HG02870 (cell line): Measurements from ENCODE around the gene ZCCHC10.

ENCODE experiments used
- ATAC-seq: cut with Tn5 transposase; IDR thresholded peaks from one replicate; pipeline ENCODE4 v1.9.1; 2021; ENCODE audit warnings: mild to moderate bottlenecking, moderate library complexity; ENCODE audit not compliant: unreplicated experiment

ZCCHC10 gene

DNA sequence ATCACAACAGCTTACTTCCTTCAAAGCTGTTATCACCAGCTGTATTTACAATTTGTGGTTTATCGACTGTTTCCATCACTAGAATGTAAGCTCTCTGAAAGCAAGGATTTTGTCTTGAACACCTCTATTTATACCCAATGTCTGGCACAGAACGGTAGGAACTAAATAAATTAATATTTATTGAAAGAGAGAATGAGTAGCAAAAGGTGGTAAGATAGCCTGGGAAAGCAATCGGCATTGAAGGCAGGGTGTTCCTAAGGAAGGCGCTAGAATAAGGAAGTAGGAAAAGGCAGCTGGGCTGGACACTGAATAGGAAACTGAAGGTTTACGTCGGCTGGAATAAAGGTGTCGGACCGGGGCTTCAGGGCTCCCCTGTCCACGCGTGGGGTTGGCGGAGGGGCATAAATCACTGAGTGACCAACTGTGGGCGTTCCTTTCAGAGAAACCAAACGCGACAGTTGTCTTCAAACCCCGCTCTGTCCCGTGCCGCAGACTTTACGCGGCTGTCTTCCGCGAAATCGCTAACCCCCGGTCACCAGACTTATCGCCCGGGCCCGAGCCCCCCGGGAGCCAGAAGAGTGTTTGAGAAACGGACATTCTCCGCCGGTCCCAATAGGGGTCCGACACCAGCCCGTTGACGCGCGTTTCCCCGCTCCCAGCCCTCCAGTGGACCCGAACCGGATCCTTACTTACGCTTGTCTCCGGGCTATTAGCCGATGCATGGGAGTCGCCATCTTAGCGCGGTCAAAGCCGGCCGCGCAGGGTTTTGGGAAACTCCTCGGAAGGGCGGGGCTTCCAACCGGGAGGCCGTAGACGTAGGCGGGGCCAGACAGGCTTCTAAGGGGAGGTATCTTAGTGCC, at the start of gene ZCCHC10:
Gene ZCCHC10, minus strand, starts transcription at position 746 of the 860 bp plus-strand sequence. Its CDS starts 12 bp downstream, at position 734.
- ATAC-seq, result peak; percentile 93

DNA sequence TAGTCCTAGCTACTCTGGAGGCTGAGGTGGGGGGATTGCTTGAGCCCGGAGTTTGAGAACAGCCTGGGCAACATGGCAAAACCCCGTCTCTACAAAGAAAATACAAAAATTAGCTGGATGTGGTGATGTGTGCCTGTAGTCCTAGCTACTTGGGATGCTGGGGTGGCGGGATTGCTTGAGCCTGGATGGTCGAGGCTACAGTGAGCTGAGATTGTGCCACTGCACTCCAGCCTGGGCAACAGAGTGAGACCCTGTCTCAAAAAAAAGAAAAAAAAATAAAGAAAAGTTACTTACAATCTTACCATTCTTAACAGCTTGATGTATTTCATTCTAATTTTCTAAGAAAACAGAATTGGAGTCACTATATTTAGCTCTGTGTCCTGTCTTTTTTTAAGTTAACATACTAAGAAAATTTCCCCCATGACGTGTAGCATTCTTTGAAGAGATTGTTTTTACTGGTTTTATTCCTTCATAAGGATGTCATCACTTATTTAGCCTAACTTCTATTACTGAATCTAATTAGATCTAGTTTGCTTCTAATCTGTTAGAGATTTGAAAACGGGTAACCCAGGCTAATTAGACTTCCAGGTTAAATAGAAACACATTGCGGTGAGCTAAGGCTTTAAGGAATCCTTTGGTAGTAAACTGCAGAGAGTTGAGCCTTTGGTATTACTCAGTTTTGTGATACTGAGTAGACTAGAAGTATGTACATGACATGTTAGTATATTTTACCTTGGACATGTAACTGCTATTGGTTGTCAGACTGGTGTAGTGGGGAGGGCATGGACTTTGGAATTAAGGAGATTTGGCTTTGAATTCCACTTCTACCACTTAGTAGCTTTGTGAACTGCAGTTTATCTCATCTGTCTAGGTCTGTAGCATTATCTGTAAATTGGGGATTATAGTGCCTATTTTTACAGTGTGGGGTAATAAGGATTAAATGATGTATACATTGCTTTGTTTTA, 49.5 kb upstream of the ZCCHC10 start:
- no peak for ATAC-seq

DNA sequence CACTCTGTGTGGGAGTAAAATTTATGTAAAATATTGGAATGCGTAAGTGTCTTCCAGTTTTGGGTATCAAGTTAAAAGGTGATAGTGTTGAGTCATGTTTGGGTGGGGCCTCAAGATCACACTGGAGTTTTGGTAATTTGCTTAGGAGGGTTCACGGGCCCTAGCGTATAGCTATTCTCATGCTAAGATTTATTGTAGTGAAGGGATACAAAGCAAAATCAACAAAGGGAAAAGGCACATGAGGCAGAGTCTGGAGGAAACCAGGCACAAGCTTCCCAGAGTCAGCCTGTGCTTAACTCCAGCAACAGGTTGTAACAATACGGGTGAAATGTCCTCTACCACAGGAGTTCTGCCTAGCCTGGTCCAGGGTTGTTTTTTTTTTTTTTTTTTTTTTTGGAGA, 45.7 kb upstream of the ZCCHC10 start:
- ATAC-seq, result no peak

DNA sequence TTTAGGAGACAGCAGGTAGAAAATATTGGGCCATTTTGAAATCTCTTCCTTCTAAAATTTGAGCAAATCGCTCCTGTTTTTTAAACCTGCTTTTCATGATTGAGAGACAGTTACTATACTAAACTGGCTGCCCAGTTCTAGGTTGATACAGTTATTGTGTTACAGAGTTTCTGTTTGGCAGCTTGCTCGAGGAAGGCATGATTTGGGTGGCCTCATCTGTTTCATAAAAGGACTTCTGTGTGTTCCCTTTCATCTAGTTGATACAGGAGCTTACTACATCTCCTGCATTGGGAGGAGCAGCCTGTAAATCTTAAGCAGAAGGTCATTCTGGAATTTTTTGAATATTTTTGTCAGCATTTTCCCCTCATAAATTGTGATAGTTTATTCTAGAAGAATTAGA, 39.7 kb upstream of the ZCCHC10 start:
- no peak for ATAC-seq

DNA sequence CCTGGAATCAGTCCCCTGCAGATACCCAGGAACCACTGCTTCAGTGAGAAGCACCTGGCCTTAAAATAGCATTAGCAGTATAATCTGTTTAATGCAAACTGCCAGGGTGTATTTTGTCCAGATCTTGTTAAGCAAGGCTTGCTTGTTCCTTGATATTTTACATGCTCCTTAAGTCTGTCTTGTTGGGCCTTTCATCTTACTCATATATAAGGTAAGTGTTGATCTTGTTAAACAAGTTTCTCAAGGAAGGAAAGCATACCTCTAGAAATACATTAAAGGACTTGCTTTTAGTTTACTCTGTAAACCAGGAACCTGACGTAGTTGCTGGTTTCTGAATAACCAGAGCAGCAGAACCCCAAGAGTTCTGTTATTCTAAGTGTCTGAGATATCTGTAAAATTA, 39.1 kb upstream of the ZCCHC10 start:
- ATAC-seq, result no peak

DNA sequence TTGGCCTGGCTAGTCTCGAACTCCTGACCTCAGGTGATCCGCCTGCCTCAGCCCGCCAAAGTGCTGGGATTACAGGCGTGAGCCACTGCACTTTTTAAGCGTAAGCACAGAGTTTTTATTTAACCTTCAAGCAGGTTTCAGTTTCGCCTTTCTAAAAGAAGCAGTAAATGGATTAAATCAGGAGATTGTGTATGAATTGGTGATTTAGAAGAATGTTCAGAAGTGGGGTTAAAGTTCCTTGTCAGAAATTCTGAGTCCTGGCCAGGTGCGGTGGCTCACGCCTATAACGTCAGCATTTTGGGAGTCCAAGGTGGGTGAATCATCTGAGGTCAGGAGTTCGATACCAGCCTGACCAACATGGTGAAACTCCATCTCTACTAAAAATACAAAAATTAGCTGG, 37.6 kb upstream of the ZCCHC10 start:
- no peak for ATAC-seq

DNA sequence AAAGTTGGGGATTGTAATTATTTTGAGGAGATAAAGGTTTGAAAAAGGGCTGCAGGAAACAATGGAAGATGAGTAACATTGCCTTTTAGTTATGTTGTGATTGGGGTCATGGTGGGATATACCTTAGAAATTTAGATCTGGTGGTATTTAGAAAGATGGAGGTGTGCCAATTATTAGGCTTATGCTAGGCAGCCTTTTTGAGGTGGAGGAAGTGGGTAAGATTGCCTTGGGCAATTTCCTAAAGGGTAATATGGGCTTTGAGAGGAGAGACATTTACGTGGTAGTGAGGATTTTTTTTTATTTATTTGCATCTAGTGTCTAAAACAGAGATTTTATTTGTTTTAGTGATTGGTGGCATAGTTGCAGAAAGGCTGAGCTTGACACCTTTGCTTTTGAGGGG, 35.9 kb upstream of the ZCCHC10 start:
- no peak for ATAC-seq

DNA sequence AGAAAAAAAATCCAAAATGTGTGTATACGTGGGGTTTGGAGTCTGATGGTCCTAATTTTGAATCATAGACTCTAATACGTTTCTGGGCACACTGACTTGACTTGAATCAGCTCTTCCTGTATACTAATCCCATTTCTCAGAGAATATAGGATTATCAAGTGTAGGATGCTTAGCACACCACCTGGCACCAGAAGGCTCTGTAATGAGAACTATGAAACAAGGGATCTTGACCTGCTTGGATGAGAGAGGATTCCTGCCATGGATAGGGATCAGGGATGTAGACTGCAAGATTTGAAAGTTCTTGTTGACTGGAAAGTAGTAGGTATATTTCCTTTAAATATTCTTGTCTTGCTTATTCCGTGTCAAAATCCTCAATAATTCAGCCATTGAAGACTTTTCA, 33.3 kb upstream of the ZCCHC10 start:
- ATAC-seq, result no peak

DNA sequence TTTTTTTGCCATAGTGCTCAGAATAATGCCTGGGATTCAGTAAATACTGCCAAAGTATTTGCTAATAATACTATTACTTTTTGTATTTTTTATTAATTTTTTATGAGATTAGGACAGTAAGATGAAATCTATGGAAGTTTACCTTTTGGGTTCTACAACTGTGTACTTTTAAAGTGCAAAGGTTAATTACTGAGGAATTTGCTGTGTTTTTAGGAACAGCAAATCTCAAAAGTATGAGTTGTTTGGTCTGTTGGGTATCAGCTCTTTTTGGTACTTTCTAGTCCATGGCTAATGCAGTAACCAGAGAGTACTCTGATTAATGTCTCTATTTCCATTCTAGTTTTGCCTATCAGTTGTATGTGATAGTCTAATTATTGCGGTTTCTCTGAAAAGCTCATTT, 30.5 kb upstream of the ZCCHC10 start:
- ATAC-seq, result no peak

DNA sequence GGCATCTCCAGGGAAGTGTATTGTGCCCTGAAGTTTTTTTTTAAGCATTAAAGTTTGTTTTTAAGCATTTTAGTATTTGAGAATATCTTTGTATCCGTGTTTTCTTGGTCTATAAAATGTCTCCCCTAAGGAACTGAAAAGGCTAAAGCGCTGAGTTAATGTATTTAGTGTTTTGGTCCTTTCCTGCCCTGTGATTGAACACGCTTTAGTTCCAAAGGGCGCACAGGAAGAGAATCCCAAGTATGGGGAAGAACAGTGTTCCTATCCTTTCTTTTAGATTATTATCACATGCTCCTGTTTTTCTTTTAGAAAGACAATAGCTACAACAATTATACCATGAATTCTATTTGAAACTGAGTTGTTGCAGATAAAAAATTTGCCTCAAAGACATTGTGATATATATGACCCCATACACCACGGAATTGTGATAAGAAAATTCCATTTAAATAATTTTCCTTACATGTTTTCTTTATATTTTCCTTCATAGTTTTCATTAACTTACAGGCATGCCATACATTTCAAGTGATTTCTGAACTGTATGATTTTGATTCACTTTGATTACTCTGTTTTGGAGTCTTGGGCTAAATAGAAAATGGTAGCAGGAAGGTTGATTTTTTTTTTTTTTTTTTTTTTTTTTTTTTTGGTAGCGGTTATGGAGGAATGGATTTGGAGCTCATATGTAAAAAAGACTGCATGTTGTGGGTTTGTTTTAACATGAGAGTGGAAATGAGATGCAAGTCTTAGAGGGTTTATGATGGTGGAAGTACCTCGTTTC, 28.5 kb upstream of the ZCCHC10 start:
- ATAC-seq, result no peak

DNA sequence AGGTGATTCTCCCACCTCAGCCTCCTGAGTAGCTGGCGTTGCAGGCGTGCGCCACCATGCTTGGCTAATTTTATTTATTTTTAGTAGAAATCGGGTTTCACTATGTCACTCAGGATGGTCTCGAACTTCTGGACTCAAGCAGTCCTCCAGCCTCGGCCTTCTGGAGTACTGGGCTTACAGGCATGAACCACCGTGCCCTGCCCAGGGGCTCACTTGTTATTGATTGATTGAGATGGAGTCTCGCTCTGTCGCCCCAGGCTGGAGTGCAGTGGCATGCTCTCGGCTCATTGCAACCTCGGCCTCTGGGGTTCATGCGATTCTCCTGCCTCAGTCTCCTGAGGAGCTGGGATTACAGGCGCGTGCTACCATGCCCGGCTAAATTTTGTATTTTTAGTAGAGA, 27.1 kb upstream of the ZCCHC10 start:
- ATAC-seq, result no peak

DNA sequence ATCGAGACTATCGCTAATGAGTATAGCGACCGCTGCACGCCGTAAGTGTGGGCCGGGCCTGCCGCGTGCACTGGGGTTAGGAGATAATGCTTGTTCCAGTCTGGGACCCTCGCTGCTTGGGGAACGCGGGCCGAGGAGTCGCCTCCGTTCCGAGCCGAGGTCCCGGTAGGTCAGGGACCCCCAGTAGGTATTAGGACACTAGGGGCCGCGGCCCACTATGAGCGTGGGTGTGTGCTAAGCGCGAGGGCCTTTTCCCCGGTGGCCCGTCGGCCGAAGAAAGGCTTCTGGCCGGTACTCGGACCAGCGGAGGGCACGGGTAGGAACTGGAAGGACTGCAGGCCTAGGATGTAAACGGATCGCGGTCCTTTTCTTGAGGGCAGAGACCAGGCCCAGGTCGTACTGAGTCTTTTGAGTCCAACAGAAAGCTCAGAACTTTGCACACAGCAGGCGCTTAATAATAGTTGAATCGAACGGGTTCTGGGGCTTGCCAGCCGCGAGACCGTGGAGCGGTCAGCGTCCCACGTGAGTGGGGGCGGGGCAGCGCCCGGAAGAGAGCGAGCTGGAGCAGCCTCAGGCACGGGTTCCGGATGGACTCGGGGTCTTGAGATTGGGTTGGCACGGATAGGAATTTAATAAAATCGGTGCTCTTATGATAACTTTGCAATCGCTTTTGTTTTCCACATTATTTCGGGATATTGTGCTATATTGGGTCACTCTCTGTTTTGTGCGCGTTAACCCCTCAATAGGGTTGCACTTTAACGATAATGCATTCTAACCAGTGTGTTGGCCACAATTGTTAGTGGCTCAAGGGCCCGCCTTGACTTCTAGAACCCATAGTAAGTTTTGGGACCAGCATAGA, 26.2 kb upstream of the ZCCHC10 start:
- ATAC-seq, result peak; percentile 14

DNA sequence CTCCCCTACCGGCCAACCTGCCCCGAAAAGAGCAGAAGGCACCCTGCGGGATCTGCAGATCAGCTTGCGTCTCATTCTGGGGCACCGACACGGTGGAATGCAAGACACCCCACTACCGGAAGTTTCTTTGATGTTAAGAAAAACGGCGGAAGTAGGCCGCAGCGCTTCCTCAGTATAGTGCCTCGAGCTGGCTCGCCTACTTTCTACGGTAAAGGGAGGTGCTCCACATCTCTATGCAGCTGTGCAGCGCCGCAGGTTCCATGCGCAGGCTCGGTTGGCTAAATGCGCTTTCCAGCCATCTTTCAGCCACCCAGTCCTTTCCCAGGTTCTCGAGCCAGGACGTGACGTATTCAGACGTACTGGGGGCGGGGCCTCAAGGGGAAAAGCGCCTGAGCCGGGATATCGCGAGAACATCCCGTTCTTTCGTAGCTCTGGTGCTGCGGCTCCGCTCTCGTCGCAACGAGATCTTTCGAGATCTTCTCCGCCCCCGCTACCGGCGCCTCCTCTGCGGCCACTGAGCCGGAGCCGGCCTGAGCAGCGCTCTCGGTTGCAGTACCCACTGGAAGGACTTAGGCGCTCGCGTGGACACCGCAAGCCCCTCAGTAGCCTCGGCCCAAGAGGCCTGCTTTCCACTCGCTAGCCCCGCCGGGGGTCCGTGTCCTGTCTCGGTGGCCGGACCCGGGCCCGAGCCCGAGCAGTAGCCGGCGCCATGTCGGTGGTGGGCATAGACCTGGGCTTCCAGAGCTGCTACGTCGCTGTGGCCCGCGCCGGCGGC, 25.4 kb upstream of the ZCCHC10 start, which contains the start of gene HSPA4:
Gene HSPA4, plus strand, starts transcription at position 472 of the 775 bp plus-strand sequence. Its CDS starts 238 bp downstream, at position 710.
- ATAC-seq, result peak; percentile 83

DNA sequence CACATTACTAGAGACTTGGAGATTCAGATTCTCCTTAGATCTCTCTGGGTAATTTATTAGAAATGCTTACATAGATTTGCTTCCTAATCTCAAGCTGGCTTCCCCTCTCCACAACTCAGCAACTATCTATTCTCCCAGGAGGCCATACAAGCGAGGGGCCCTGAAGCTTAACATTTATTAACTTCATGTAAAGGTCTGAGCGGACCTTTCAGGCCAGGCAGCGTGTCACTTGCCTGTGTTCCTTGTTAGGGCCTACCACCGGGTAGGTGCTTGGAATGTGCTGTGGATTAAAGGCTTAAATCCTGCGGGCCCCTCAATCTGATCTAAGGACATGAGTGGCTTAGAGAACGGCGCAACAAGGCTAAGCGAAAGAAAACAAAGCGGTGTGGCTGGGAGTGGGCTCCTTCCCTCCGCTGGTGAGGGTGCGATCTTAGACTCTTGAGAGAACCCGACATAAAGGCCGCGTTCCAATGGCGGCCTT, 24.8 kb upstream of the ZCCHC10 start:
- peak; percentile 1 for ATAC-seq

DNA sequence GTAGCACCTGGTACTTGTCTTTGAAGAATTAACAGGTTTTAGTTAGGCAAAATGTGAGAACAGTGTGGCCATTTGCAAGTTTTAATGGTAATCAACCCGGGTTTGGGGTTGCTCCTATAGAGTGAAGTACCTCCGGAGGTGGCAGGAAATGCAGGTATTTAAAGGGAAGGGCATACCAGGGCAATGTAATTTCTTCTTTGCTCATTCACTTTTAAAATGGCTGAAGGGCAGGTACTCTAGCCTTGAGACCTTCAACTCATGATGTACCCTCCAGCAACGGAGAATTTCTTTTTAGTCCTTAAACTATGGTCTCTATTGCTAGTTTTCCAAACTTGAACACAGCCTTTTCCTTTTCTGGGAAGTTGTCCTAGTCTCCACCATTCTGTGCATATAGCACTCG, 24.2 kb upstream of the ZCCHC10 start:
- ATAC-seq, result no peak

DNA sequence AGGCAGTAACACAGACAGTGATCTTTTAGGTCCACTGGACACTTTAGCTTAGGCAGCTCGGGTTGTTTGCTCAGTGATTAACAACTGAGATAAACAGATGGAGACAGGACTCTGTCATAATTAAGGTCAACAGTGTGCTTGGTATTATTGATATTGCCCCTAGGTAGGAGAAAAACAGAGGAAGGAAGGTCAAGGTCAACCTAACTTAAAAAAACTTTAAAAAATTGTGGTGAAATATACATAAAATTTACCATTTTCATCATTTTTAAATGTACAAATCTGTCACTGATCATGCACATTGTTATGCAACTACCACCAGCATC, 23.3 kb upstream of the ZCCHC10 start:
- ATAC-seq, result no peak

DNA sequence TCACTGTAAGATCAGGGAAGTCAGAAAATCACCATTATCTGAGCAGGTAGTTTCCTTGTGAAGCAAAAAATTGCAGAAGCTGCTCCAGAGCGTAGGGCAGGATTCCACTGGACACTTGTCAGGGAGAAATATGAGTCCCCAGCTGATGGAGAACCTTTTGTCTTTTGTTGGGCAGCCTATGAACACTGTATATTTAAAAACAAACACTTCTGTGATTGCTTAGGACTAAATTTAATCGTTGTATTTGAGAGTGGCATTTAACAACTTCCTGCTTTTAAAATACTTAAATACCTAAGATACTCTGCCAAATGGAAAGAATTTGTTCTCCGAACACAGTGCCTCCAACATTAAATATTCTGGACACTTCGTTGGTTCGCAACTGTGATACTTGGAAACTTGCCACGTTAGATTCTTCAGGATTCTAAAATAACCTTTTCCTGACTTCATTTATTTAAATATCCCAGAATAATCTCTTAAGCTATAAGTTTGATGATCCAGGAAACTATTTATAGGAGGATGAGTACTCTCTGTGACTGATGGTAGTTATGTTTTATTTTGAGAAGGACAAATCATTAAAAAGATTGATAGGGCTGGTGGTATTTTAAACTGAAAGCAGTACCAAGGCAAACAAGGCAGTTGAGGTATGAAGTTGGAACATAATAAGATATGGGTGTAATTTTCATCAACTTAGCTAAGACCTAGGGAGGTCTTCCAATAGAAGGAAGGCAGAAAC, 22.8 kb upstream of the ZCCHC10 start:
- no peak for ATAC-seq

DNA sequence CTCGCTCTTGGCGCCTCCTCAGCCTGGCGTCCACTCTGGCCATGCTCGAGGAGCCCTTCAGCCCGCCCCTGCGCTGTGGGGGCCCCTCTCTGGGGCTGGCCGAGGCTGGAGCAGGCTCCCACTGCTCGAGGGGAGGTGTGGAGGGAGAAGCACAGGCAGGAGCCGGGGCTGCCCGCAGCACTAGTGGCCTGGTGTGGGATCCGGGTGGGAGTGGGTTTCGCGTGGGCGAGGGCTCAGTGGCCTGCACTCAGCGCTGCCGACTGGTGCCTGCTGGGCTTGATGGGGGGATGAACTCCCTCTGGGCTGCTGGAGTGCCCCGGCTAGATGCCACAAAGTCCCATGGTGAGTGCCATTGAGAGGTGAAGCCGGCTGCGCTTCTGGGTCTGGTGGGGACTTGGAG, 21.1 kb upstream of the ZCCHC10 start:
- no peak for ATAC-seq
